T-cell (primary cell): Measurements from ENCODE around the gene FHIT. TPM values are rescaled to one million over a fixed set of nuclear protein-coding genes. Genes with fewer than 3 reads are reported as not detected.
A peak's percentile ranks its signal among the peaks of the same experiment; 100 is the strongest.

ENCODE experiments used
- ATAC-seq, 4 experiments: fragments of 200-7000 bp in 3 of 4; fragments of 150-1000 bp in 1 of 4; cut with Tn5 transposase; replicated peaks in 1 of 4; 1 replicate in 3 of 4; 2 replicates in 1 of 4; pipeline ENCODE4 v1.10.0; 2021; ENCODE audit warnings: moderate library complexity in 3 of 4, mild to moderate bottlenecking in 2 of 4, moderate number of reproducible peaks in 1 of 4
- CTCF ChIA-PET, 2 donors: fragments of 300-600 bp; sonication (Branson Sonifier 250); formaldehyde crosslinking; loops; one replicate each; lab custom pipeline; 2022; ENCODE audit warnings: antibody characterized with exemption in 2 of 2; lab: Charles Lee
- POLR2A ChIA-PET, 2 donors: fragments of 300-600 bp; sonication (Branson Sonifier 250); formaldehyde crosslinking; loops; one replicate each; lab custom pipeline; 2022; ENCODE audit warnings: antibody characterized with exemption in 2 of 2; lab: Charles Lee
- DNase-seq, 35 experiments: peaks; one replicate each; pipeline versions ENCODE4 v3.0.0 to v3.0.0-alpha.2; 2013 to 2023
- H3K27ac ChIP-seq: one replicate; pipeline ENCODE4 v1.5.1; 2013; ENCODE audit warnings: low read length
- H3K27me3 ChIP-seq, 2 experiments: replicated peaks in 1 of 2; 1 replicate in 1 of 2; 2 replicates in 1 of 2; pipeline versions ENCODE4 v1.6.1 to v1.7.0; 2013; ENCODE audit warnings: low read length in 1 of 2, mixed read lengths in 1 of 2; ENCODE audit not compliant: control insufficient read depth in 2 of 2, insufficient read depth in 2 of 2; ENCODE audit errors: extremely low read depth in 1 of 2
- H3K36me3 ChIP-seq, 2 donors: 1 replicate in 1 of 2; 2 replicates in 1 of 2; pipeline versions ENCODE4 v1.6.1 to v1.7.0; 2013; ENCODE audit warnings: low read length in 1 of 2; ENCODE audit not compliant: control insufficient read depth in 2 of 2, insufficient read depth in 1 of 2; ENCODE audit errors: extremely low read depth in 1 of 2
- H3K4me1 ChIP-seq, 2 experiments: 1 replicate in 1 of 2; 2 replicates in 1 of 2; pipeline versions ENCODE4 v1.6.1 to v1.7.0; 2013; ENCODE audit warnings: low read length in 2 of 2, mixed read lengths in 1 of 2; ENCODE audit not compliant: insufficient read depth in 2 of 2, control insufficient read depth in 1 of 2; ENCODE audit errors: extremely low read depth in 1 of 2
- H3K4me3 ChIP-seq, 2 donors: 1 replicate in 1 of 2; 2 replicates in 1 of 2; pipeline versions ENCODE4 v1.5.1 to v1.7.0; 2013; ENCODE audit warnings: mild to moderate bottlenecking in 2 of 2, low read length in 1 of 2, moderate library complexity in 1 of 2; ENCODE audit not compliant: control insufficient read depth in 1 of 2; ENCODE audit errors: extremely low read depth in 1 of 2
- H3K9me3 ChIP-seq: 2 replicates; pipeline ENCODE4 v1.7.0; 2013
- H3K27ac Mint-ChIP-seq, 2 donors: one replicate each; pipeline ENCODE4 v1.8.0; 2020 to 2021; ENCODE audit warnings: mild to moderate bottlenecking in 2 of 2, mixed read lengths in 2 of 2
- H3K27me3 Mint-ChIP-seq, 2 donors: one replicate each; pipeline ENCODE4 v1.8.0; 2021 to 2022; ENCODE audit warnings: mixed read lengths in 2 of 2
- H3K36me3 Mint-ChIP-seq: one replicate; pipeline ENCODE4 v1.8.0; 2021; ENCODE audit warnings: mixed read lengths
- H3K4me1 Mint-ChIP-seq, 3 donors: one replicate each; pipeline ENCODE4 v1.8.0; 2020 to 2022; ENCODE audit warnings: mixed read lengths in 3 of 3, mild to moderate bottlenecking in 1 of 3
- H3K4me3 Mint-ChIP-seq, 3 donors: one replicate each; pipeline ENCODE4 v1.8.0; 2020 to 2022; ENCODE audit warnings: mild to moderate bottlenecking in 3 of 3, mixed read lengths in 3 of 3, moderate library complexity in 3 of 3
- H3K9me3 Mint-ChIP-seq, 3 donors: one replicate each; pipeline ENCODE4 v1.8.0; 2020 to 2022; ENCODE audit warnings: mixed read lengths in 3 of 3
- WGBS: methylation state at CpG from one replicate; pipeline ENCODE4 v1.1.5; 2013; ENCODE audit warnings: missing lambda C conversion rate; ENCODE audit not compliant: insufficient coverage; 5-methylcytosine and 5-hydroxymethylcytosine counted together
- total RNA-seq, 35 experiments: library from RNA in 6 of 35; stranded (reverse) in 6 of 35; fragments of 120-200 nt in 1 of 35; gene quantifications; one replicate each; pipeline versions ENCODE4 v1.2.1 to v1.2.4 and lab custom pipeline; 2013 to 2026

FHIT gene
- total RNA-seq, 5 donors from 2014 or later (not counting 1 experiment from before 2014, with no cell fraction given): 33.1 to 197 (median 78.3) TPM

DNA sequence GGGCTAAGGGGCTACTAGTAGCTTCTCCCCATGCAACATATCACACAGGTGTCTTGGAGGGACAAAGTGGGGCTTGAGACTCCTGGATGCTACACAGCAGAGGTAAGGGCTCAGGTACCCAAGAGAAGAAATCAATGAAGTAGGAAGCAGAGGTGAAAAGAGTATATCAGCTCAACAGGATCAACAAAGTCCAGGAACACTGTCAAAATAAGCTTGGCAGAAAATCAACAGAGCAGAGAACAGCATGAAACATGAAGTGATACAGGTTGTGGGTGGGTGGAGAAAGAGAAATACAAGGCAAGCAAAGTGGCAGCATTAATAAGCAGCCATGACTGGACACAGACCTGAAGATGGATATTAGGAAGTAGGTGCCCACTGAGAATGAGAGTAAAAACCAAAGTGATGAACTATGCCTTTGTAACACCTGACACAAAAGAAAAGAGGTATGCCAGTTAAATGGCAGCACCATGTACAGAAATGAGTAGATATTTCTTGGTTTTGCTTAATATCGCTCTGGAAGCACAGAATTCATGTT, 637.4 kb downstream of the FHIT start:
- ChIA-PET POLR2A (interaction anchor here in 1 of 2 donors (0.6 kb wide), 1 partner anchor 13 kb away, joined by 3 read pairs; no protein-coding TSS in a partner anchor), CTCF (no interaction called here)
- WGBS: no CpG with 5 or more reads among the region's 1 CpG
- Histone ChIP-seq H3K4me1 (no peaks in the 10 kb centered on the region), H3K36me3 (no peaks in the 10 kb centered on the region), H3K27me3 (no peaks in the 10 kb centered on the region), H3K4me3 (no peak overlapping the region), H3K9me3 (no peaks in the 10 kb centered on the region), H3K27ac (no peak overlapping the region)
- DNase-seq (no peak), ATAC-seq (no peak)
- Mint-ChIP-seq H3K36me3 (no peaks in the 10 kb centered on the region), H3K9me3 (peaks cover 0 to 5% (median 0%) of the 10 kb centered on the region in 3 donors), H3K4me3 (no peak overlapping the region), H3K27ac (no peak overlapping the region), H3K4me1 (no peaks in the 10 kb centered on the region), H3K27me3 (no peaks in the 10 kb centered on the region)

DNA sequence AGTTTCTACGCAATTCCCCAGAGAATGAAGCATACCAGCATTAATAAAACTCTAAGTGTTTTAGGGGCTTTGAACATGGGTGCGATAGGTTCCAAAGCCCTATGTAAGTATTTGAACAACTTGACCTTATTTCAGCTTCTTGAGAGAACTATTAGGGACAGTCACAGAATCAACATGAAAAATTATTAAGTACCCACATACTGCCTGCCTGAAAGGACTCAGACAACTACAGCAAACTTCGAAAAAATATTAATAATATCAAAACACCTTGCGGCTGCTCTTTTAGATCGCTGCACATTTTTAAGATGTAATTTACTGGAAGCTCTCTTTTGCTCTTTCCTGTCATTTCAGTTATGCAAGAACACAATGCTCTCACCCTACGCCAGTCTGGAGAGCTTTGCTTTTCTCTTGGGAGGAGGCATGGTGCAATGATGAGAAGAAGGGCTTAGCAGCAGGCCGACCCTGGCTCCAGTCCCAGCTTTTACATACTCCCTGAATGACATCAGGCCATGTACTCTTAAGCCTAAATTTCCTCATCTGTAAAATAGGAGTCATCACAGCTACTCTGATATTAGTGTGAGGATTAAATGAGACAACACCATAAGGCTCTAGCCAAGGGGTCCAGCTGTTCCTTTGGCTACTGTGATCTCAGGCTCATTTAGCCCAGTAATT, 640.7 kb downstream of the FHIT start:
- DNase-seq (no peak), ATAC-seq (no peak)
- Histone ChIP-seq H3K36me3 (no peaks in the 10 kb centered on the region), H3K27ac (no peak overlapping the region), H3K4me1 (no peaks in the 10 kb centered on the region), H3K4me3 (no peak overlapping the region), H3K27me3 (no peaks in the 10 kb centered on the region), H3K9me3 (no peaks in the 10 kb centered on the region)
- WGBS: 92% methylated on average over 2 of the region's 7 CpGs
- POLR2A ChIA-PET: no interaction called here
- no peak overlapping the region for H3K4me3 Mint-ChIP-seq
- H3K36me3 Mint-ChIP-seq: no peaks in the 10 kb centered on the region
- H3K4me1 Mint-ChIP-seq: no peaks in the 10 kb centered on the region
- CTCF ChIA-PET: no interaction called here
- H3K27me3 Mint-ChIP-seq: no peaks in the 10 kb centered on the region
- no peak overlapping the region for H3K27ac Mint-ChIP-seq
- peaks cover 0 to 5% (median 0%) of the 10 kb centered on the region in 3 donors for H3K9me3 Mint-ChIP-seq

DNA sequence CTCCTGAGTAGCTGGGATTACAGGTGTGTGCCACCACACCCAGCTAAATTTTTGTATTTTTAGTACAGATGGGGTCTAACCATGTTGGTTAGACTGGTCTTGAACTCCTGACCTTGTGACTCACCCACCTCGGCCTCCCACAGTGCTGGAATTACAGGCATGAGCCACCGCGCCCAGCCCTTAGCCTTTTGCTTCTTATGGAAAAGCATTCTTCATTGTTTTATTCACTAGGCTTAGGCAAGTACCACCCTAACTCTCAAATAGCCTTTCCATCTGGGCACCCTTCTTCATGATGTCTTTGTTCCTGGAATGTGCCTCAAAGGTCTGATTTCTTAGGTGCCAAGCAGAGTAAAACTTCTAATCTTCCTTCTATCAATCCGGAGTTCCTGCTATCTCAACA, 641.8 kb downstream of the FHIT start:
- POLR2A ChIA-PET: no interaction called here
- H3K4me3 ChIP-seq: no peak overlapping the region
- H3K4me1 ChIP-seq: no peaks in the 10 kb centered on the region
- no peak overlapping the region for H3K27ac ChIP-seq
- WGBS: 92% methylated on average over 2 of the region's 4 CpGs
- no peak for ATAC-seq
- H3K36me3 ChIP-seq: no peaks in the 10 kb centered on the region
- H3K27ac Mint-ChIP-seq: no peak overlapping the region
- no peaks in the 10 kb centered on the region for H3K9me3 ChIP-seq
- H3K36me3 Mint-ChIP-seq: no peaks in the 10 kb centered on the region
- no peaks in the 10 kb centered on the region for H3K27me3 Mint-ChIP-seq
- no peaks in the 10 kb centered on the region for H3K27me3 ChIP-seq
- CTCF ChIA-PET: no interaction called here
- peaks cover 0 to 5% (median 0%) of the 10 kb centered on the region in 3 donors for H3K9me3 Mint-ChIP-seq
- no peak overlapping the region for H3K4me3 Mint-ChIP-seq
- DNase-seq: no peak
- H3K4me1 Mint-ChIP-seq: no peaks in the 10 kb centered on the region

DNA sequence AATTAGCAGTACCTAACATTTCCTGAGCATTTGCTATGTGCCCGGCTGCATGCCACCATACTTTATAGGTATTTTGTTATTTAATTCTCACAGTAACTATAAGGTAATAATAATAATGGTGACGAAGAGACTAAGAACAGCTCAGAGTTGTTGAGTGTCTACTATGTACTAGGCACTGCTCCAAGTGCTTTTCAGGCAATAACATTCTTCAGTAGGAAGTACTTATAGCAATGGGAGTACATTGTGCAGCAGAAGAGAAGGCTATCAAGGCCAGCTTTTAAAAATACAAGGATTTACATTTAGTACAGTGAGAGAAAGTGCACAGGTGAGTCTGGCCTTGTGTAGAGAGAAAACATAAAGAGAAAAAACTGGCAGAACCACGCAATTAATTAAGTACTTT, 647.4 kb downstream of the FHIT start:
- no peaks in the 10 kb centered on the region for H3K27me3 ChIP-seq
- no CpG with 5 or more reads among the region's 3 CpGs for WGBS
- ATAC-seq (no peak), DNase-seq (no peak)
- Mint-ChIP-seq H3K4me3 (peak overlapping the region in 1 of 3 donors; percentile 55), H3K9me3 (no peaks in the 10 kb centered on the region), H3K27me3 (no peaks in the 10 kb centered on the region), H3K27ac (no peak overlapping the region), H3K36me3 (no peaks in the 10 kb centered on the region), H3K4me1 (peaks cover 16 to 22% (median 22%) of the 10 kb centered on the region in 3 donors)
- ChIA-PET POLR2A (no interaction called here), CTCF (no interaction called here)
- no peaks in the 10 kb centered on the region for H3K9me3 ChIP-seq
- no peaks in the 10 kb centered on the region for H3K36me3 ChIP-seq
- no peak overlapping the region for H3K27ac ChIP-seq
- H3K4me3 ChIP-seq: no peak overlapping the region
- H3K4me1 ChIP-seq: no peaks in the 10 kb centered on the region

DNA sequence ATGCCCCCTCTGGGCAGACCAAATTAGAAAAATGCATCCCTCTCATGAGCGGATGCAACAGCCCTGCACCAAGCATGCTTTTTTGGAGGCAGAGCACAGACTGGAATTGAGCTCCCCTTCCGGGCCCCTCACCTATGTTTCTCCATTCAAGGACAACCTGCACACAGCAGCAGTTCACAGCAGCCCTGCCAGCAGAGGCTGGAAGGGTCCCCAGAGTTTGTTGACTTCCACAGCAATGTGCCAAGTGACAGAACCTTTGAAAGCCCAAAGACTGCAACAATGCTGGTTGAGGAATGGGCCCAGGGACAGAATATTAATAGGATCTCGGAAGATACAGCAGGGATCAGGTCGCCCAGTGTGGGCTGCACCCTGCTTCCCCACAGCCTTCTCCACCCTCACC, 650.4 kb downstream of the FHIT start:
- CTCF ChIA-PET: no interaction called here
- no peaks in the 10 kb centered on the region for H3K36me3 Mint-ChIP-seq
- H3K27me3 Mint-ChIP-seq: peaks cover 0 to 7% of the 10 kb centered on the region in 2 donors
- POLR2A ChIA-PET: no interaction called here
- peaks cover 16 to 22% (median 22%) of the 10 kb centered on the region in 3 donors for H3K4me1 Mint-ChIP-seq
- Histone ChIP-seq H3K27me3 (no peaks in the 10 kb centered on the region), H3K27ac (no peak overlapping the region), H3K4me3 (no peak overlapping the region), H3K36me3 (no peaks in the 10 kb centered on the region), H3K9me3 (no peaks in the 10 kb centered on the region), H3K4me1 (no peaks in the 10 kb centered on the region)
- WGBS: 68% methylated on average over 4 of the region's 4 CpGs
- DNase-seq (no peak), ATAC-seq (no peak)
- no peak overlapping the region for H3K27ac Mint-ChIP-seq
- H3K9me3 Mint-ChIP-seq: no peaks in the 10 kb centered on the region
- H3K4me3 Mint-ChIP-seq: no peak overlapping the region

DNA sequence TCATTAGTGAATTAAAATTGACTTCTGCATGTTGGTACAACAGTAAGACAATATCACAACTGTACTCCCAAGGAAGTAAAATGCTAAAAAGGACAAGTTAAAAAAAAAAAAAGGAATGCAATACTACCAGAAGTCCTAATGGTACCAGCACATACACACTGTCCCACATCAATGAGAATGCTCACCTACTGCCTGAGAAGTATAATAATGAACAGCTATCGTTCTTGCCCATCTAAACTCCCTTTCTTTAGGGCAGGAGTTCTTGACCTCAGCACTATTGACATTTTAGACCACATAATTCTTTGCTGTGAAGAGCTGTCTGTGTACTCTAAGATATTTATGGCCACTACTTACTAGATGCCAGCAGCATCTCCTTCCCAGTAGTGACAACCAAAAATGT, 651.7 kb downstream of the FHIT start:
- DNase-seq (no peak), ATAC-seq (no peak)
- ChIA-PET CTCF (no interaction called here), POLR2A (no interaction called here)
- Mint-ChIP-seq H3K27me3 (peaks cover 3 to 10% of the 10 kb centered on the region in 2 donors), H3K4me1 (peaks cover 16 to 22% (median 22%) of the 10 kb centered on the region in 3 donors), H3K4me3 (no peak overlapping the region), H3K36me3 (no peaks in the 10 kb centered on the region), H3K9me3 (no peaks in the 10 kb centered on the region), H3K27ac (no peak overlapping the region)
- no peaks in the 10 kb centered on the region for H3K36me3 ChIP-seq
- no peaks in the 10 kb centered on the region for H3K4me1 ChIP-seq
- H3K4me3 ChIP-seq: no peak overlapping the region
- no CpG with 5 or more reads among the region's 1 CpG for WGBS
- no peaks in the 10 kb centered on the region for H3K27me3 ChIP-seq
- no peaks in the 10 kb centered on the region for H3K9me3 ChIP-seq
- no peak overlapping the region for H3K27ac ChIP-seq
